IPS-11a (cell line): ENCODE results near the gene PRPF38B.
A peak's percentile ranks its signal among the peaks of the same experiment; 100 is the strongest.

Experiments
- H3K4me3 ChIP-seq: one replicate; pipeline ENCODE4 v1.5.1; 2013; ENCODE audit warnings: low read depth, low read length, control low read depth

Gene PRPF38B

GRCh38 chr1:108717774-108718316 lies 25.7 kb downstream of the PRPF38B start:
- no peak overlapping the region for H3K4me3 ChIP-seq

- H3K4me3 ChIP-seq = no peak overlapping the region
Measured at GRCh38 chr1:108718927-108719655, 27.0 kb downstream of the PRPF38B start.

GRCh38 chr1:108719656-108720435 lies 27.7 kb downstream of the PRPF38B start:
- no peak overlapping the region for H3K4me3 ChIP-seq

DNA sequence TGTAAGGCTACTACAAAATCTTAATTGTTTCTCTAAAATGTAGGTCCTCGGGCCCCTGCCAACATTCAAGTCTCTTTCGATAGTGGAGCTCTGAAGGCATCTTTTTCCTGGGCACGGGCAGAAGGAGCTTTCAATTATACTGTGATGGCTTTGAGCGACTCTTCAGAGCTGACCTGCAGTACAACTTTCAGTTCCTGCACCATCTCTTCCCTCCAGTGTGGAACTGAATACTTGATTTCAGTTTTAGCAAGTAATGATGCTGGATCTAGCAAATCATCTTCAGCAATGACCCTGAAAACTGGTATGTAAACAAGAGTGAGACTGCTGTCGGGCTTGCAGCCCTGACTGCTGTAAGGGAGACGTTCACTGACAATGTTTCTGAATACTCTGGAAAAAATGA lies 30.2 kb downstream of the PRPF38B start:
- no peak overlapping the region for H3K4me3 ChIP-seq

DNA sequence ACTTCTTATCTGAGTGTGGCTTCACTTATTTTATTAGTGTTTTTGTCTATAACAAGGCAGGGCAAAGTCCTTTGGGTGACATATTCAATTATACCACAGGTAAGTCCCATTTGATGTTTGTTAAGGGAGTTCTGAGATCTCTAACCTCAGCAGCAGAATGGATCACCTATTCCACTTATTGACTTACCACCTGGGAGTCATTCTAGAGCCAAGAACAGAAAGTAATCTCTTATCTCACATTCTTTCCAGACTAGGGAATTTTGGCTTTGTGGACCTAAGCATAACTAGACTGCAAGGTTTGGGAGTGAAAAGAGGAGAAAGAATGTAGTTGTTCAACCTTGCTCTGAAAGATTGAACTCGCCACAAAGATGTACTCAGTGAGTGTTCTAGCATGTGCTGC lies 33.8 kb downstream of the PRPF38B start:
- H3K4me3 ChIP-seq = no peak overlapping the region

DNA sequence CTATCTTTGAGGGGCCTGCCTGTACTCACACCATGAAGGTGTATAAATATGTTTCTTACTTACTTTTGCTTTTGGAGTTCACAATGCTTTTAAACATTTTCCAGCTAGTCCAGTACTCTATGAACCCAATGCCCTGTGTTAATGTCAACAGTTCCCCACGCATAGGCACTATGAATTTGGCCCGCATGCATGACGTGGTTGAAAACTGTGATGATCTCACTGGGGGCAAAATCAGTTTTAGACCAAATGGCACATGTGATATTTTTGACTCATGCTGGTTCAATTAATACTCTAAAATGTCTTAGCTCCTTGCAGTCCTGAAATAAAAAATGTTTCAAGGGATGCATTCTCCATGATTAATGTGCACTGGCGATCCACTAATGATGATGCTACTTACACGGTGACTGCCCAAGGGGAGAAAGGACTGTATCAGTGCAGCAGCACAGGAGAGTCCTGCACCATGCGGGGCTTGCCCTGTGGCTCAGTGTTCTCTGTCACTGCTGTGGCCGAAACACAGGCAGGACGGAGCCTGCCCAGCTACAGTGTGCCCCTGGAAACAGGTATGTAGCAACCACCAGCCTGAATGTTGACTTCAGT lies 36.3 kb downstream of the PRPF38B start:
- H3K4me3 ChIP-seq = no peak overlapping the region

DNA sequence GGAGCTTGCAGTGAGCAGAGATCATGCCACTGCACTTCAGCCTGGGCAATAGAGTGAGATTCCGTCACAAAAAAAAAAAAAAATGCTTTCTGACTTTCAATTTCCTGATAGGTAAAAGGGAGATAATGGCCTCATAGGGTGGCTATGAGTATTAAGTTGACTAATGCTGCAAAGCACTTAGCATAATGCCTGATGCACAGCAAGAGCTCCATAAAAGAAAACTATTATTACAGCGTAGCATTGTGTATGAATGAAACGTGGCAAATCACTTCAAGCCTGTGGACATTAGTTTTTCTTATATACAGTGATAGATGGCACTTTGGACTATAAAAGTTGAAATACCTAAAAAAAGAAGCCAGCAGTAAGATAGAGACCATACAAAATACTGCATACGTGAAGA lies 37.4 kb downstream of the PRPF38B start:
- H3K4me3 ChIP-seq = no peak overlapping the region

DNA sequence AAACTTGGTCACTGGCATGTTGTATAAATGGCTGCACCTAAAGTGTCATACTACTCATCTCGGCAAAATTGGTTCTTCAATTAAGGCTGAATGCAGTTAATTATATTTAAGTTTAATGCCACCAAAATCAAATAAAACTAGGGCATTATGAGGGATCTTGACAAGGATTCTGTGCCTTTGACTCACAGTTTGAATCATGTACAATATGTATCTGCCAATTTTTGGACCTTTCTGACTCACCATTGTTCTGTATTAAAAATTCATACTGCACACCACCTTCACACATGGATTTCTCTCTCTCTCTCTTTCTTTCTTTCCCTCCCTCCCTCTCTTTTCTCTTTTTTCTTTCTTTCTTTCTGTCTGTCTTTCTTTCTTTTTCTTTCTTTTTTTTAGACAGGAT lies 40.3 kb downstream of the PRPF38B start:
- H3K4me3 ChIP-seq = no peak overlapping the region

DNA sequence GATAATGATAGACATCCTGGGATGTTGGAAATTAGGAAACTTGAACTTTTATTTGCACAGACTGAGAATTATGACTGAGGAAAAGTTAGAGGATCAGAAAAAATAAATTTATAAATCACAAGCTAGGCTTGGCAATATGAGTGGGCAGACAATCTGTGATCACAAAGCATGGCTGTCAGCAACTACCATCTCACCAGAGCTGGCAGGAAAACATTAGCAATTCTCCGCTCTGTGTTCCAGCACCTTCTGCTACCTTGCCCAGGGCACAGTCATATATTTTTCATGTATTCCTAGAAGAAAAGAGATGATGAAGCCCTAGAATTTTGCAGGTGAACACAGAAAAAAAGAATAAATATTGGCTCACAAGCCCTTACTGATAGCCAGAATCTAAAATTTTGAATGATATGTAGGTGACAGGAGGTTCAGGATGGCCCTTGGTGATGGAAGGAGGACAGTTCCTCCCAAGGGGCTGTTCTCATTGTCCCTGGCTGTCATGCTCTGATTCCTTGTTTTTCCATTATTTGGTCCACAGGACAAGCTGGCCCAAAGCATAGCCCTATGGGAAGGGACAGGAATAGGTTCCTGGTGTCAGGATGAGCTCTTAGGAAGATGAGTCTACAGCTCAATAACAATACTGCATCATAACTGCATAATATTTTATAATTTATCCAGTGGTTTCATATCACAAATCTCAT lies 42.2 kb downstream of the PRPF38B start:
- no peak overlapping the region for H3K4me3 ChIP-seq

GRCh38 chr1:108742253-108742652 lies 50.1 kb downstream of the PRPF38B start:
- no peak overlapping the region for H3K4me3 ChIP-seq

GRCh38 chr1:108745980-108746381 lies 53.9 kb downstream of the PRPF38B start:
- no peak overlapping the region for H3K4me3 ChIP-seq

DNA sequence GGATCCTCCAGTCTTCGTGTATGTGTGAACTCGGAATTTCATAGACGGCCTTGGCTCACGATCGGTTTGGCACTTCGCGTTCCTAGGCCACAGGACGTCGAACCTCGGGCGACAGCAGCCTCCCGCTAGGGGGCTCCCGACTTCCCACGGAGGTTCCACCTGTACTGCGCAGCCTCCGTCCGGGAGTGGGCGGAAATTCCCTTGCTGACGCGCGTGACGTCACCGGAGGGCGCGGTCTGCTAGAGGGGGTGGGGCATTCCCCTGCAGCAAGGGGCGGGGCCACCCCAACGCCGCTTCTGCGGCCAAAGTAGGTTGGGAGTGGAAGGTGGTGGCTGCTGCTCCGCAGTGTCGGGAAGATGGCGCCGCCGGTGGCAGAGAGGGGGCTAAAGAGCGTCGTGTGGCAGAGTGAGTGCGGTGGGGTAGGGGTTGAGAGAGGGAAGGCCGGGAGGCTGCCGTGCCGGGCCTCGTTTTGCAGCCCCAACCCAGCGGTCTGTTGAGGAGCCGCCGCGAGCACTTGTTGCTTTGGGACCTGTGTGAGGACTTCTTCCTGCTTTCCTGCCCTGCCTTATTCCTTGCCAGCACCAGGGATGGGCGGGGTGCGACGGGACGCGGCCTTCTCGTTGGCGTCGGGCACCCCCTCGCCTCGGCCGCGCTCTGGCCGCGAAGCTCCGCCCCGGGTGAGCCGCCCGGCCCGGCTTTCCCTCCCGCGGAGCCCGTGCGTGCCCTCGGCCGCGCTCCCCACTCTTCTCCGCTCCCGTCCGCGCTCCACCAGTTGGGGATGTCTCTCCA lies 54.5 kb downstream of the PRPF38B start, which contains the start of gene STXBP3:
TSS of gene STXBP3 (plus strand) at position 293 of the 789 bp plus-strand sequence. CDS start at position 357, 64 bp downstream.
- peak within 1 kb of the TSS; percentile 92 for H3K4me3 ChIP-seq

DNA sequence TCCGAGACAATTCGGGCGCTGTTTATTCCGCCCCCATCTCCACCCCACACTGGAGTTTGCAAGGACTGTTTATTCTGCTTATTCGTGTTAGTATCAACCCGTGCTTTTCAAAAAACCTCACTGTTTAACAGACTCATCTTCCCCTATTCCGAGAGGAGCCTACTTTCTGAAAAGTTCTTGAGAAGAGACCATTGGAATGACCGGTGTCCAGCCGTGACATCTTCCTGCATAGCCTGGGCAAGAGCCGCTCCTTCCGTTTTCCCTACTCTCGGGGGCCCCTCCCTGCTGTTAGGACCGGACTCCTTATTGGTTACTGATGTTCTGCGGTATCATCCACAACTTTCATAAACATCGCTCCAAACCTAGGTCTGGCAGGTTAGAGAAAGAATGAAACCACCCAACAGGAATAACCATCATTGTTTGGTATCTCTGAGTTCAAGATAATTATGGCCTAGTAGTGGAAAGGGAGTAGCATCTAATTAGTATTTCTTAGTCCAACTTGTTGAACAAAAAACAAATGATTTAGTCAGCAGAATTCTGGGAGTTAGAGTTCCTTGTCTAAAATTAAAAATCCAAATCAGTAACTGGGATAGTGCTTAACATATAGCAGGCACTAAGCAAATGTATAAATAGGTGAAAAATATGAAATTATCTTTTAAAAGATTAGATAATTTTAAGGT lies 55.2 kb downstream of the PRPF38B start:
- peak overlapping the region; percentile 92 for H3K4me3 ChIP-seq

GRCh38 chr1:108747898-108748297 lies 55.8 kb downstream of the PRPF38B start:
- no peak overlapping the region for H3K4me3 ChIP-seq

- no peak overlapping the region for H3K4me3 ChIP-seq
Measured at GRCh38 chr1:108749081-108749480, 57.0 kb downstream of the PRPF38B start.

GRCh38 chr1:108750476-108751181 lies 58.5 kb downstream of the PRPF38B start:
- no peak overlapping the region for H3K4me3 ChIP-seq
